Measurements from ENCODE around the gene DPYD.
A peak's percentile ranks its signal among the peaks of the same experiment; 100 is the strongest.

Gene DPYD

DNA sequence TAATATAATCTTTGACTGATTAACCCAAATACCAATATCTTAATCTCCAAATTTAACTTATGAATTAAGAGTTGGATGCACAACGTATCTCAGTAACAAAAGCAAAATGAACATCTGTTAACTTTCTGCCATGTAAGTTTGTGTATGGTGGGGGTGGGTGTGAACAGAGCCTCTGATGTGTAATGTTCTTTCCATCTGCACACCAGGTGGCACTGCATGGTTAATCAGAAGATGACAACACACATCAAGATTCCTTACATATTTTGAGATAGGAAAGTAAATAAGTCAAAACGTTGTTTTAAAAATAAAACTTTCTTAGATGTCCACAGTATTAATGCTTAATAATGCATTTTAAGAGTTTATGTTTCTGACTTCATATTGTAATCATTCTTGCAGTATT is 251.9 kb downstream of the DPYD start:
- no peaks in the 10 kb centered on the region for H3K9me3 ChIP-seq (replicated peaks; ENCODE audit: insufficient read depth, low read length)
- H3K36me3 ChIP-seq (replicated peaks; ENCODE audit: insufficient read depth, low read length): no peaks in the 10 kb centered on the region
- no peak overlapping the region for H3K9ac ChIP-seq (ENCODE audit: low read length)
- no peaks in the 10 kb centered on the region for H3K4me1 ChIP-seq (ENCODE audit: low read length)
- H3K9me2 ChIP-seq (replicated peaks; ENCODE audit: insufficient read depth, low read length): no peaks in the 10 kb centered on the region
- H2AFZ ChIP-seq (ENCODE audit: low read length): no peak overlapping the region
- no peak for TF ChIP-seq EZH2phosphoT487 (IDR thresholded peaks at IDR 0.05; ENCODE audit: low read length)
- TF ChIP-seq CTCF (IDR thresholded peaks at IDR 0.05; ENCODE audit: low read length): peak; percentile 17
- no peak for TF ChIP-seq EZH2 (optimal IDR thresholded peaks at IDR 0.05; ENCODE audit: low read depth, low read length)
- H3K79me2 ChIP-seq (ENCODE audit: low read length): no peaks in the 10 kb centered on the region
- H3K4me3 ChIP-seq (ENCODE audit: low read length): no peak overlapping the region
- no peak overlapping the region for H3K4me2 ChIP-seq (ENCODE audit: low read depth, low read length)
- H3F3A ChIP-seq (ENCODE audit: insufficient read depth, low read length): no peaks in the 10 kb centered on the region
- no peaks in the 10 kb centered on the region for H4K20me1 ChIP-seq (ENCODE audit: insufficient read depth, low read length)
- H3K27ac ChIP-seq (ENCODE audit: low read length): no peak overlapping the region
- DNase-seq: peak; percentile 26
- no peaks in the 10 kb centered on the region for H3K27me3 ChIP-seq (replicated peaks; ENCODE audit: insufficient read depth, low read length)

GRCh38 chr1:97660431-97661105 is 260.3 kb downstream of the DPYD start:
- Histone ChIP-seq H3F3A (ENCODE audit: insufficient read depth, low read length) (no peaks in the 10 kb centered on the region), H2AFZ (ENCODE audit: low read length) (no peak overlapping the region), H4K20me1 (ENCODE audit: insufficient read depth, low read length) (no peaks in the 10 kb centered on the region), H3K79me2 (ENCODE audit: low read length) (no peaks in the 10 kb centered on the region), H3K36me3 (replicated peaks; ENCODE audit: insufficient read depth, low read length) (no peaks in the 10 kb centered on the region), H3K9me2 (replicated peaks; ENCODE audit: insufficient read depth, low read length) (no peaks in the 10 kb centered on the region), H3K9ac (ENCODE audit: low read length) (no peak overlapping the region), H3K27ac (ENCODE audit: low read length) (no peak overlapping the region), H3K4me3 (ENCODE audit: low read length) (no peak overlapping the region), H3K4me2 (ENCODE audit: low read depth, low read length) (no peak overlapping the region), H3K27me3 (replicated peaks; ENCODE audit: insufficient read depth, low read length) (no peaks in the 10 kb centered on the region), H3K9me3 (replicated peaks; ENCODE audit: insufficient read depth, low read length) (no peaks in the 10 kb centered on the region), H3K4me1 (ENCODE audit: low read length) (no peaks in the 10 kb centered on the region)
- DNase-seq: no peak
- TF ChIP-seq EZH2 (optimal IDR thresholded peaks at IDR 0.05; ENCODE audit: low read depth, low read length) (no peak), CTCF (IDR thresholded peaks at IDR 0.05; ENCODE audit: low read length) (no peak), EZH2phosphoT487 (IDR thresholded peaks at IDR 0.05; ENCODE audit: low read length) (no peak)

DNA sequence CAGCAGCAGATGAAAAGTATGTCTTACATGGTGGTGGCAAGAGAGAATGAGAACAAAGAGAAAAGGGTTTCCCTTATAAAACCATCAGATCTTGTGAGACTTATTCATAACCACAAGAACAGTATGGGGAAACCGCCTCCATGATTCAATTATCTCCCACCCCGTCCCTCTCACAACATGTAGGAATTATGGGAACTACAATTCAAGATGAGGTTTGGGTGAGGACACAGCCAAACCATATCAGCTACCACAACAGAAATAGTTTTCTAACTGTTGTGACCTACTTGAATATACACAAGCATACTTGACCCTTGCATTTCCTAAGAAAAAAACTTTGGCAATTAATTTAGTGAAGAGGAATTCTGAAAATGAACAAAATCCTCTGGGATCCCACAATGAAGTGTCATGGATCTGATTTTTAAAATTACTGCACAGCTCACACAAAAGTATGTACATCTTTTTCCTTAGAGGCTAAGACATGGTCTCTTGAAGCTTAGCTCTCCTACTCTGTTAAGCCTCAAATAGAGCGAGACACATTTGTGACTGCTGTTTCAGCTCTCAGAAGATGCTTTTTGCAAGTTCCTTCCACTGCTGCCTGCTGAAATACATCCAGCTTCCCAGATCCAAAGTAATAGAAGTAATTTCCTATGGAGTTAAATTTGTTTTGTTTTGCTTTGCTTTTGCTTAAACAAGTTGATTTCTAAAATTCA is 265.8 kb downstream of the DPYD start:
- no peak for TF ChIP-seq EZH2 (optimal IDR thresholded peaks at IDR 0.05; ENCODE audit: low read depth, low read length)
- no peak for TF ChIP-seq EZH2phosphoT487 (IDR thresholded peaks at IDR 0.05; ENCODE audit: low read length)
- no peak for TF ChIP-seq CTCF (IDR thresholded peaks at IDR 0.05; ENCODE audit: low read length)
- Histone ChIP-seq H3K9me3 (replicated peaks; ENCODE audit: insufficient read depth, low read length) (no peaks in the 10 kb centered on the region), H3K9me2 (replicated peaks; ENCODE audit: insufficient read depth, low read length) (no peaks in the 10 kb centered on the region), H2AFZ (ENCODE audit: low read length) (no peak overlapping the region), H3K79me2 (ENCODE audit: low read length) (no peaks in the 10 kb centered on the region), H3K36me3 (replicated peaks; ENCODE audit: insufficient read depth, low read length) (no peaks in the 10 kb centered on the region), H3K9ac (ENCODE audit: low read length) (no peak overlapping the region), H3K4me2 (ENCODE audit: low read depth, low read length) (no peak overlapping the region), H4K20me1 (ENCODE audit: insufficient read depth, low read length) (no peaks in the 10 kb centered on the region), H3K27me3 (replicated peaks; ENCODE audit: insufficient read depth, low read length) (no peaks in the 10 kb centered on the region), H3K4me3 (ENCODE audit: low read length) (no peak overlapping the region), H3K4me1 (ENCODE audit: low read length) (no peaks in the 10 kb centered on the region), H3K27ac (ENCODE audit: low read length) (no peak overlapping the region), H3F3A (ENCODE audit: insufficient read depth, low read length) (no peaks in the 10 kb centered on the region)
- no peak for DNase-seq
